Measurements from ENCODE around the gene HOXA13. TPM values are rescaled to one million over a fixed set of nuclear protein-coding genes. Genes with fewer than 3 reads are reported as not detected.

HOXA13 gene
- total RNA-seq, 5 donors from 2014 or later (not counting 1 experiment from before 2014, with no cell fraction given), result not detected

GRCh38 chr7:27213433-27214238, 13.7 kb upstream of the HOXA13 start:
- H3K4me1 ChIP-seq (ENCODE audit: control insufficient read depth in 1 of 2, extremely low read depth in 1 of 2, insufficient read depth in 2 of 2, low read length in 2 of 2), result peaks cover 0 to 18% of the 10 kb centered on the region in 2 experiments
- Mint-ChIP-seq H3K4me3 (peak overlapping the region in 1 of 3 donors; percentile 7), H3K27me3 (peaks cover 87 to 88% of the 10 kb centered on the region in 2 donors), H3K36me3 (no peaks in the 10 kb centered on the region), H3K27ac (no peak overlapping the region), H3K4me1 (peaks cover 8 to 14% (median 12%) of the 10 kb centered on the region in 3 donors), H3K9me3 (no peaks in the 10 kb centered on the region)
- WGBS (ENCODE audit: insufficient coverage), result 47% methylated on average over 41 of the region's 50 CpGs
- ChIA-PET POLR2A (no interaction called here), CTCF (interaction anchor here in 1 of 2 donors (0.7 kb wide), 1 partner anchor 51 kb away, joined by 3 read pairs; no protein-coding TSS in a partner anchor)
- no peak overlapping the region for H3K27ac ChIP-seq (ENCODE audit: low read length)
- H3K4me3 ChIP-seq (ENCODE audit: control insufficient read depth in 1 of 2, extremely low read depth in 1 of 2, low read length in 1 of 2), result no peak overlapping the region
- ATAC-seq (replicated peaks in 1 of 4) (peak in 1 of 4 experiments; percentile 13), DNase-seq (no peak)
- no peaks in the 10 kb centered on the region for H3K9me3 ChIP-seq
- H3K27me3 ChIP-seq (replicated peaks in 1 of 2; ENCODE audit: control insufficient read depth in 2 of 2, extremely low read depth in 1 of 2, insufficient read depth in 2 of 2, low read length in 1 of 2), result peaks cover 13 to 67% of the 10 kb centered on the region in 2 experiments
- no peaks in the 10 kb centered on the region for H3K36me3 ChIP-seq (ENCODE audit: control insufficient read depth in 2 of 2, extremely low read depth in 1 of 2, insufficient read depth in 1 of 2, low read length in 1 of 2)

GRCh38 chr7:27212497-27213432, 12.9 kb upstream of the HOXA13 start:
- peaks cover 15 to 76% of the 10 kb centered on the region in 2 experiments for H3K27me3 ChIP-seq (replicated peaks in 1 of 2; ENCODE audit: control insufficient read depth in 2 of 2, extremely low read depth in 1 of 2, insufficient read depth in 2 of 2, low read length in 1 of 2)
- no peak overlapping the region for H3K27ac ChIP-seq (ENCODE audit: low read length)
- ATAC-seq (replicated peaks in 1 of 4) (peak in 1 of 4 experiments; percentile 27), DNase-seq (no peak)
- Mint-ChIP-seq H3K4me1 (peaks cover 8 to 14% (median 12%) of the 10 kb centered on the region in 3 donors), H3K27ac (no peak overlapping the region), H3K9me3 (no peaks in the 10 kb centered on the region), H3K27me3 (peaks cover 84 to 90% of the 10 kb centered on the region in 2 donors), H3K4me3 (peak overlapping the region in 1 of 3 donors; percentile 9), H3K36me3 (no peaks in the 10 kb centered on the region)
- POLR2A ChIA-PET, result no interaction called here
- 7% methylated on average over 38 of the region's 52 CpGs for WGBS (ENCODE audit: insufficient coverage)
- H3K4me3 ChIP-seq (ENCODE audit: control insufficient read depth in 1 of 2, extremely low read depth in 1 of 2, low read length in 1 of 2), result no peak overlapping the region
- no peaks in the 10 kb centered on the region for H3K36me3 ChIP-seq (ENCODE audit: control insufficient read depth in 2 of 2, extremely low read depth in 1 of 2, insufficient read depth in 1 of 2, low read length in 1 of 2)
- CTCF ChIA-PET, result interaction anchor here (0.6 to 0.9 kb wide), 4 partner anchors 52 to 884 kb away, joined by 3 to 4 read pairs (median 3); no protein-coding TSS in a partner anchor
- H3K4me1 ChIP-seq (ENCODE audit: control insufficient read depth in 1 of 2, extremely low read depth in 1 of 2, insufficient read depth in 2 of 2, low read length in 2 of 2), result peaks cover 0 to 18% of the 10 kb centered on the region in 2 experiments
- H3K9me3 ChIP-seq, result no peaks in the 10 kb centered on the region

- Mint-ChIP-seq H3K4me1 (peaks cover 8 to 14% (median 12%) of the 10 kb centered on the region in 3 donors), H3K4me3 (no peak overlapping the region), H3K9me3 (no peaks in the 10 kb centered on the region), H3K27ac (no peak overlapping the region), H3K36me3 (no peaks in the 10 kb centered on the region), H3K27me3 (peaks cover 86 to 89% of the 10 kb centered on the region in 2 donors)
- Histone ChIP-seq H3K9me3 (no peaks in the 10 kb centered on the region), H3K4me1 (ENCODE audit: control insufficient read depth in 1 of 2, extremely low read depth in 1 of 2, insufficient read depth in 2 of 2, low read length in 2 of 2) (peaks cover 0 to 18% of the 10 kb centered on the region in 2 experiments), H3K36me3 (ENCODE audit: control insufficient read depth in 2 of 2, extremely low read depth in 1 of 2, insufficient read depth in 1 of 2, low read length in 1 of 2) (no peaks in the 10 kb centered on the region), H3K4me3 (ENCODE audit: control insufficient read depth in 1 of 2, extremely low read depth in 1 of 2, low read length in 1 of 2) (no peak overlapping the region), H3K27ac (ENCODE audit: low read length) (no peak overlapping the region), H3K27me3 (replicated peaks in 1 of 2; ENCODE audit: control insufficient read depth in 2 of 2, extremely low read depth in 1 of 2, insufficient read depth in 2 of 2, low read length in 1 of 2) (peaks cover 15 to 77% of the 10 kb centered on the region in 2 experiments)
- POLR2A ChIA-PET, result no interaction called here
- ATAC-seq (replicated peaks in 1 of 4) (no peak), DNase-seq (no peak)
- CTCF ChIA-PET, result interaction anchor here (0.9 to 1.2 kb wide), 5 partner anchors 16 to 885 kb away, joined by 3 to 4 read pairs (median 3); no protein-coding TSS in a partner anchor
- 14% methylated on average over 1 of the region's 3 CpGs for WGBS (ENCODE audit: insufficient coverage)
Observed at GRCh38 chr7:27211764-27212204, 11.9 kb upstream of the HOXA13 start.

GRCh38 chr7:27211084-27211446, 11.2 kb upstream of the HOXA13 start:
- no peaks in the 10 kb centered on the region for H3K36me3 ChIP-seq (ENCODE audit: control insufficient read depth in 2 of 2, extremely low read depth in 1 of 2, insufficient read depth in 1 of 2, low read length in 1 of 2)
- ChIA-PET POLR2A (no interaction called here), CTCF (interaction anchor here (0.6 to 1.2 kb wide), 4 partner anchors 15 to 730 kb away, joined by 3 read pairs; no protein-coding TSS in a partner anchor)
- Mint-ChIP-seq H3K4me1 (peaks cover 9 to 14% (median 12%) of the 10 kb centered on the region in 3 donors), H3K4me3 (peak overlapping the region in 1 of 3 donors; percentile 71), H3K27ac (no peak overlapping the region), H3K27me3 (peaks cover 87 to 90% of the 10 kb centered on the region in 2 donors), H3K36me3 (no peaks in the 10 kb centered on the region), H3K9me3 (no peaks in the 10 kb centered on the region)
- ATAC-seq (replicated peaks in 1 of 4) (no peak), DNase-seq (no peak)
- no peak overlapping the region for H3K27ac ChIP-seq (ENCODE audit: low read length)
- H3K4me3 ChIP-seq (ENCODE audit: control insufficient read depth in 1 of 2, extremely low read depth in 1 of 2, low read length in 1 of 2), result no peak overlapping the region
- H3K27me3 ChIP-seq (replicated peaks in 1 of 2; ENCODE audit: control insufficient read depth in 2 of 2, extremely low read depth in 1 of 2, insufficient read depth in 2 of 2, low read length in 1 of 2), result peaks cover 19 to 73% of the 10 kb centered on the region in 2 experiments
- 100% methylated on average over 1 of the region's 1 CpG for WGBS (ENCODE audit: insufficient coverage)
- H3K4me1 ChIP-seq (ENCODE audit: control insufficient read depth in 1 of 2, extremely low read depth in 1 of 2, insufficient read depth in 2 of 2, low read length in 2 of 2), result peaks cover 0 to 18% of the 10 kb centered on the region in 2 experiments
- no peaks in the 10 kb centered on the region for H3K9me3 ChIP-seq

- peak; percentile 55 to 81 (median 62) for ATAC-seq (replicated peaks in 1 of 4)
- CTCF ChIA-PET, result interaction anchor here (0.6 to 1.4 kb wide), 7 partner anchors 12 to 731 kb away, joined by 3 to 5 read pairs (median 3); no protein-coding TSS in a partner anchor
- no peaks in the 10 kb centered on the region for H3K9me3 Mint-ChIP-seq
- WGBS (ENCODE audit: insufficient coverage), result 16% methylated on average over 28 of the region's 32 CpGs
- no peak overlapping the region for H3K27ac Mint-ChIP-seq
- no peaks in the 10 kb centered on the region for H3K36me3 Mint-ChIP-seq
- Histone ChIP-seq H3K27me3 (replicated peaks in 1 of 2; ENCODE audit: control insufficient read depth in 2 of 2, extremely low read depth in 1 of 2, insufficient read depth in 2 of 2, low read length in 1 of 2) (peaks cover 24 to 78% of the 10 kb centered on the region in 2 experiments), H3K36me3 (ENCODE audit: control insufficient read depth in 2 of 2, extremely low read depth in 1 of 2, insufficient read depth in 1 of 2, low read length in 1 of 2) (no peaks in the 10 kb centered on the region), H3K9me3 (no peaks in the 10 kb centered on the region), H3K4me1 (ENCODE audit: control insufficient read depth in 1 of 2, extremely low read depth in 1 of 2, insufficient read depth in 2 of 2, low read length in 2 of 2) (peaks cover under 1 to 22% of the 10 kb centered on the region in 2 experiments), H3K4me3 (ENCODE audit: control insufficient read depth in 1 of 2, extremely low read depth in 1 of 2, low read length in 1 of 2) (peak overlapping the region in 1 of 2 donors; percentile 46), H3K27ac (ENCODE audit: low read length) (no peak overlapping the region)
- H3K4me1 Mint-ChIP-seq, result peaks cover 14 to 18% (median 15%) of the 10 kb centered on the region in 3 donors
- peak overlapping the region; percentile 18 to 71 (median 50) for H3K4me3 Mint-ChIP-seq
- peak in 17 of 35 experiments; percentile 18 to 63 (median 38) for DNase-seq
- H3K27me3 Mint-ChIP-seq, result peaks cover 87 to 90% of the 10 kb centered on the region in 2 donors
- POLR2A ChIA-PET, result no interaction called here
Observed at GRCh38 chr7:27210441-27211083, 10.7 kb upstream of the HOXA13 start.
